ENCODE results near the gene HINT3.
"Not testable (repeated sequence)": the region's sequence is repeated elsewhere in the genome, so short reads cannot be mapped to it uniquely, and the experiment has no call there.

DNA sequence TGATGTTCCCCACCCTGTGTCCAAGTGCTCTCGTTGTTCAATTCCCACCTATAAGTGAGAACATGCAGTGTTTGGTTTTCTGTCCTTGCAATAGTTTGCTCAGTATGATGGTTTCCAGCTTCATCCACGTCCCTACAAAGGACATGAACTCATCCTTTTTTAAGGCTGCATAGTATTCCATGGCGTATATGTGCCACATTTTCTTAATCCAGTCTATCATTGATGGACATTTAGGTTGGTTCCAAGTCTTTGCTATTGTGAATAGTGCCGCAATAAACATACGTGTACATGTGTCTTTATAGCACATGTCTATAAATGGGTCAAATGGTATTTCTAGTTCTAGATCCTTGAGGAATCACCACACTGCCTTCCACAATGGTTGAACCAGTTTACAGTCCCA lies 21.1 kb upstream of the HINT3 start:
- TF ChIP-seq CTCF (IDR thresholded peaks at IDR 0.05; ENCODE audit: insufficient read depth, low read length, poor library complexity, severe bottlenecking); EZH2phosphoT487 (conservative IDR thresholded peaks at IDR 0.05; ENCODE audit: low read length): not testable (repeated sequence)
